C4-2B (cell line): Measurements from ENCODE around the gene RBMS3.

Source experiments
- CTCF ChIP-seq: fragments of 450-650 bp; conservative IDR thresholded peaks from 2 replicates; pipeline ENCODE4 v1.5.1; 2017; ENCODE audit warnings: mild to moderate bottlenecking
- ZFX ChIP-seq: fragments of 450-650 bp; IDR thresholded peaks from 2 replicates; pipeline ENCODE4 v1.6.1; 2017

- no peak for TF ChIP-seq CTCF
- TF ChIP-seq ZFX: no peak
These were observed 661.4 kb downstream of the RBMS3 start for GRCh38 chr3:29942297-29942696.
